Activated gamma-delta T cell (primary cell): ENCODE data around the gene LRRC74B.
A peak's percentile ranks its signal among the peaks of the same experiment; 100 is the strongest.
"Not testable (repeated sequence)": the region's sequence is repeated elsewhere in the genome, so short reads cannot be mapped to it uniquely, and the experiment has no call there.

Experiments
- DNase-seq: peaks from one replicate; lab custom pipeline; 2025; lab: John Stamatoyannopoulos, UW
- total RNA-seq, 2 donors: gene quantifications; one replicate each; lab custom pipeline; 2026; lab: John Stamatoyannopoulos, UW

LRRC74B gene
- total RNA-seq = 0 to 0.17 reads per million in 2 donors

DNA sequence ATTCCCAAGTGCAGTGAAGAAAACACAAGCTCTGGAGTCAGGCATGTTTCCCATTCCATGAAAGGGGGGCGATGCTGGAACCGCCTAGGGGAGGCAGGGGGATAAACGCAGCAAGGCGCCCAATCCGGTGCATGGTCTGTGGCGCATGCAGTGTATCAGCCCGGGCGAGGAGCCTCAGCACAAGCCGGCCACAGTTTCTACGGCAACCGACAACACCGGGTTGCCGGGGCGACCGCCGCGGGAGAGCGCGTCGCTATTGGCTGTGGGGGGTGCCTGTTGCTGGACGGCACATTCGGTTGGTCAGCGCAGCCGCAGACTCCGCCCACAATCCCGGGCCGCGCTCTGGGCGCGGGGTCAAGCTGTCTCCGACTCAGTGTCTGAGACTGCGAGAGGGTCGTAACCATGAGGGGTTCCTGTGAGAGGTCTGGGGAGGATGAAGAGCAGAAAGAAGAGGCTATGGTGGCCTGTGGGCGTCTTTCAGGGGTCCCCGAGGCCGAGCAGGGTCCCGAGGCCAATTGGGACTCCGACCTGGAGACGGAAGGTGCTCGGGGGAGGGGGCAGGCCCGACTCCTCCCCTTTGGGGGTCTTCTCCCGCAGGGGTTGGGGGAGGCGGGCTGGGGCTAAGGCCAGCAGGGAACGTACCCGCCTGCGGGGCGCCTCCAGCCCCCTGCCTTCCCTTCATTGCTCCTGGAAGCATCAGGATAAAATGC, at the start of gene LRRC74B:
TSS of gene LRRC74B (plus strand) at position 362 of the 710 bp plus-strand sequence. CDS start at position 403, 41 bp downstream.
- no peak for DNase-seq

DNA sequence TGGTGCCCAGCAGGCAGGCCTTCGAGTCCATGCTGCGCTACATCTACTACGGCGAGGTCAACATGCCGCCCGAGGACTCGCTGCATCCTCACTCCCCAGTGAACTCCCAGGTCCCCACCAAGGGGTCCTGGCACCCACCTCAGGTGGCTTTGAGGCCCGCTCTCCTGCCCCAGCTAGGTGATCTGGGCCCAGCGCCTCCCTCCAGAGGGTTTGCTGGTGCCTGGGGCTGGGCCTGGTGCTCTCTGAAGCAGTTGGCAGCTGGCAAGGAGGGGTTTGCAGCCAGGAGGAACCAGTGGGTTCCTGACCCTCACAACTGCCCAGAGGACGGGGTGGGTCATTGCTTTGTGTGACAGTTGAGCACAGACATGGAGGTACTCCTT, 49.7 kb upstream of the LRRC74B start:
- DNase-seq = no peak

DNA sequence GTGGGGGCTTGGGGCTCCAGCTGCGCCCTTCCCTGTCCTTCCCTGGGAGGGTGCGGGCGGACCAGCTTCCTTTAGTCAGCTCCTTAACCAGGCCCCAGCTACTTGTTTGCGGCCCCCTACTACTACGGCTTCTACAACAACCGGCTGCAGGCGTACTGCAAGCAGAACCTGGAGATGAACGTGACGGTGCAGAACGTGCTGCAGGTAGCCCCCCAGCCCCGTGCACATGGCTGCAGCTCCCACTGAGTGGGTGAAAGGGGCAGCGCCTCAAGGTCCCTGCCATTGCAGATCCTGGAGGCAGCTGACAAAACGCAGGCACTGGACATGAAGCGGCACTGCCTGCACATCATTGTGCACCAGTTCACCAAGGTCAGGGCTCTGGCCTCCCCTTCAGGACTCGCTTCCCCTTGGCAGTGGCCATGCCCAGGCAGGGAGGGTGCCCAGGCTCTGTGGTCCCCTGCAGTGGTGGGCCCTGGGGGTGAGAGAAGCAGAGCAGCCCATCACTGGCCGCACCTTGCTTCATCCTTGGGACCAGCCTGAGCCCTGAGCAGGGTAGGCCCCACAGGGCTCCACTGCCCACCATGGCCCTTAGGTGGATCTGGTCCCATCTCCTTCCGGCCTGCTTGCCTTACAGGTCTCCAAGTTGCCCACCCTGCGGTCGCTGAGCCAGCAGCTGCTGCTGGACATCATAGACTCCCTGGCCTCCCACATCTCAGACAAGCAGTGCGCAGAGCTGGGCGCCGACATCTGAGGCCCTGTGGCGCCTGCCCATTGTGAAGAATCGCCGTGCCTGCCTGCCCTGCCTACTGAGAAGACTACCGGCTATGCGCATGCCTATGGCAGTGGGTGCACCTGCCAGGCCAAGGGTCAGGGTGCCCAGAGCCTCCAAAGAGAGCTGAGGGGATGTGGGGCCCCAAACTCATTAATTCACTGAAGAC, 48.9 kb upstream of the LRRC74B start:
- no peak for DNase-seq

- no peak for DNase-seq
Measured at GRCh38 chr22:20997536-20998257, 48.0 kb upstream of the LRRC74B start.

DNA sequence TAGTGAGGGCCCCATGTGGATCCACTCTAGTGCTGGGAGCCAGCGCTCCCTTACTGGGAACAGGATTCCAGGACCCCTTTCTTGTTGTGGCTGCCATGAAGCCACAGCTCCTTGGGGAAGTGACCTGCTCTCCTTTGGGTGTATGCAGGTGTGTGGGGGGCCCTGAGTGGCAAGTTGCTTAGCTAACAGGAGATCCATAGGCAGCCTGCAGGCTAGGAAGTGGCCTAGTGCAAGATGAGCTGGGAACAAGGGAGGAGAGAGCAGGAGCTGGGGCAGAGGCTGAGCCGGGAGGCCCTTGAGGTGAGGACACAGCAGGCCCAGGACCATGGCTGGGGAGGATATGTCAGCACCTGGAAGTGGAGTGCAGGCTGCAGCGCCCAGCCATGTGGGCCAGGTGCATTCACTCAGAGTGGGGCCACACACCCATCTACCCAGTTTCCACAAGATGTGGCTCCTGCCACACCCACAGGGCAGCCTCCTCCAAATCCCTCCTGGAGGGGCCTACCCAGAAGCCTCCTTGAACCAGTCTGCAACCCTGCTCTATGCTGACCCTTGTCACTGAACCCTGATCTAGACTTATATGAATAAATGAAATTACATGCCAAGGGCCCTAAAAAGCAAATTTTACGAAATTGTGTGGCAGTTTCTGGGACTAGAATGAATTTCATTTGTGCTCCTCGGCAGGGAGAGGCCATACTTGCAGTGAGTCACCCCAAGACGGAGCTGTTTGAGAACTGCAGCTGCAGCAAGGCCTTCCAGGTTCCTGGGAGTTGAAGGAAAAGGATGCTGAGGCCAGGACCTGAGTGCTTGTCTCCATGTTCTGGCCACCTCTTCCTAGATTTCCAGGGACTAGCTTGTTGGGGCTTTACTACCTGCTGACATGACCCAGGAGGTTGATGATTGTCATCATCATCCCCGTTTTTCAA, 47.1 kb upstream of the LRRC74B start:
- DNase-seq = no peak

- no peak for DNase-seq
Measured at GRCh38 chr22:20999350-21000206, 46.2 kb upstream of the LRRC74B start.

DNA sequence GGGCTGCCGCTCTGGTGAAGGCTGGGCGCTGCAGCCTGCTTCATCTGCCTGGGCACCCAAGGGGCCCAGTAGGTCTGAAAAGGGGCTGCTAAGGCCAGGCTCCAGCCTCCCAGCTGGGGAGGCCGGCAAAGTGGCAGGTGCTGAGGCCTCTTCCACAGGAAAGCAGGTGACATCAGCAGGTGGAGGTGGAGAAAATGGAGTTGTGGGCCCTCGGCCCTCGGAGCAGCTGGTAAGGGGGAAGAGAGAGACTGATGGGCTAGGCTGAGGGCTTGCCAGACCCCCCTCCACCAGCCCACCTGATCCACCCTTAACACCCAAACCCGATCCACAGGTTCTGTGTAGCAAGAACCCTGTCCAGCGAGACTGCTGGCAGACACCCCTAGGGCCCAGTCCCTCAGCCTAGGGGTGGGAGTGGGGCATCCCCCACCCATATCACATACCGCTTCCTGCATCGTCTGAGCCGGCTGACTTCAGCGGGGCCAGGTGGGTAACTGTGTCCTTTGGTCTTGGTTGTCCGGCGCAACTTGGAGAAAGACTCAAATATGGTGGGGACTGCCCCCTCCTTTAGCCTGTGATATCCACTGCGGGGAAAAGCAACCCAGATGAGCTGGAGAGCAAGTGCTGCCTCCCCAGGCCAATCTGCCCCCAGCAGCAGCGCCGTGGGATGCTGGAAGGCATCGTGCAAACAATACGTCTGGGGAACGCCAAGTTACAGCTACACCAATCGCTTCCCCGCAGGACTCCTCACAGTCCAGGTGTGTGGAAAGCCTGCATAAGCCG, 45.3 kb upstream of the LRRC74B start:
- no peak for DNase-seq

GRCh38 chr22:21000987-21001600, 44.7 kb upstream of the LRRC74B start:
- DNase-seq = no peak

DNA sequence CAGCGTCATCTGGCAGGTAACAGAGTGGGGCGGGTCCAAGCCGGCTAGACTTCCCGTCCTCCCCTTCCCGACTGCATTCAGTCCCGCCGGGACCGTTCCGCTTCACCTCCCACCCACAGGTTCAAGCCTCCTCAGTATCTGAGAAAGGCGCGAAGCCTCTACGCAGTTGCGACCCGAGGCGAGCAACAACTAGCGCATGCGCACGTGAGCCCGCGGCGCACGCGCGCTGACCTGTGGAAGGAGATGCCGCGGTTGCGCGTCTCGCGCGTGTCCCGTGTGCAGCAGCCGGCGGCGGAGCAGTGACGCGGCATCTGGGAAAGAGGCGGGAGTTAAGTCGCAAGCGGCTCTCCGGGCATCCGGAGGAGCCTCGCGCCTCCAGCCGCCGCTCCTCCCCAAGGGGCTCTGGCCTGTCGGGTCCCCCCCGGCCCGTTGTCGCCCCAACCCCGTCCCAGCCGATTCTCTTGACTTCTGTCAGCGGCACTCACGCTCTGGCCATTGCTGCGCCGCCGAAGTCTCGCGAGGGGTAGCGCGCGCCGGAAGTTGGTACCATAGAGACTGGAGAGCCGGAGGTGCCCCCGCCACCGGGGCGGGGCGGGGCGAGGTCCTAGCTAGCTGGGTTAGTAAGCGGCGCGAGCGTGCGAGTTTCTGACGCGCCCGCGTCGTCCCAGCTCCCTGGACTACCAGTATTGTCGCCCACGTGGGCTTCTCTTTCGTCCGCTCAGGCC, 44.0 kb upstream of the LRRC74B start, which contains the start of gene THAP7:
TSS of gene THAP7 (minus strand) at position 518 of the 725 bp plus-strand sequence. CDS start at position 311, 207 bp downstream.
- peak; percentile 95 for DNase-seq

DNA sequence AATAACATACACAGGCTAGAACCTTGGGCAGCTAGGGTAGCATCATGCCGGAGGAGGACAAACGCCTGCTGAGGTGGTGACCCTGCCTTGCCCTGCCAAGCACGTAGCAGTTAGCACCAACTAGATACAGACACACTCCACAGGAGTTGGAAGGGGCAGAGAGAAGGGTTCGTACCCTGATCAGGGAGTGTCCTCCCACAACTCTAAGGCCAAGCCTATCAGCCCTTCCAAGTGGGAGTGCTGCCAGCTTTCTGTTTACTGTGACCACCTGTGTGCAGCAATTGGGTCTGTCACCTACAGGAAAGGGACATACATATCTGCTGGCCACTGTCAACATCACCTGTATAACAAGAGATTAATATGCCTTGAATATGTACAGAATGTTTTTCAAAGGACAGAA, 42.0 kb upstream of the LRRC74B start:
- no peak for DNase-seq

DNA sequence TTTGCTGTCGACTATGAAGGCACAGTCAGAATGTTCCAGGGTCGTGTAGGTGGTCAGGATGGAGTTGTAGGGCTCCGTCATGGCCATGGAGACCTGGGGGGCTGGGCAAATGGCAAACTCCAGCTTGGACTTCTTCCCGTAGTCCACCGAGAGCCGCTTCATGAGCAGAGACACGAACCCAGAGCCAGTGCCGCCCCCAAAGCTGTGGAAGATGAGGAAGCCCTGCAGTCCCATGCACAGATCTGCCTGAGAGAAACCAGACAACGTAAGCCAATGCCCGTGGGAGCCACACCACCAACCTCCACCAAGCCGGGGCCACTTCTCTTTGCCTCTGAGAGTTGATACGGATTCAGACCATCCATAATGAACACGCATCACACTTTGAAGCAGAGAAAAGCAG, 36.5 kb upstream of the LRRC74B start:
- DNase-seq = not testable (repeated sequence)

DNA sequence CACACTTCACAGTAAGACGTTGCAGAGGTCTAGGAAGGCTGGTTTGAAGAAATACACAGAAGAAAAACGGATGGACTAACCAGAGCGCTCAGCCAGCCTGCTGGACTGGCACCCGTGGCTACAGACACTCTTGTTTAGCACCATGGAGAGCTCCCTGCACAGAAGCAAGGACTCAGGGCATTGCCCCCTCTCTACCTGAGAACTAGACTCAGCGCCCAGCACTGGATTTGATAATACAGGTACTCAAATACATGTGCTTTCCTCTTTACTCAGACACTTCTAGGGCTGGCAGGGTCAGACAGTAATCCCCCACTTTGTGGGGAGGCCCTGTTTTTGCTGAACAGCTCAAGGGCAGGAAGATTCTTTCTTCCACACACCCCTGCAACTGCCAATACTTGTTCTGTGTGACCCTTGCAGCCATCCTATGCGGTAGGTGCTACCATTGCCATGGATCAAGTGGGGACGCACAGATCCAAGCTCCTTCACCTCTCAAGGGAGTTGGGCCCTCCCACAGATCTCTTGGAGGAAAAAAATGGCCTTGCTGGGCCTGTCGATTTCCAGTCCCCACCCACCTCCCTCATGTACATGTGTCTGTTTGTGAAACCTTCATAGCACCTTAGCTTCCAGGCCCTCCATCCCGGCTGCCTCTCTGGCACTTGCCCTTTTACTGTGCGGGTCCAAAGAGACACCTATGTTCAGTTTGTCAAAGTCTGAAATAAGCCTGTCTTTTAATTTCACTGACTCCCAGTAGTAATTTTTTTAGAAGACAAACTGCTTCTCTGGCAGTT, 35.9 kb upstream of the LRRC74B start:
- no peak for DNase-seq

- no peak for DNase-seq
Measured at GRCh38 chr22:21010426-21011113, 35.2 kb upstream of the LRRC74B start.

GRCh38 chr22:21012446-21013407, 33.0 kb upstream of the LRRC74B start:
- DNase-seq = no peak

DNA sequence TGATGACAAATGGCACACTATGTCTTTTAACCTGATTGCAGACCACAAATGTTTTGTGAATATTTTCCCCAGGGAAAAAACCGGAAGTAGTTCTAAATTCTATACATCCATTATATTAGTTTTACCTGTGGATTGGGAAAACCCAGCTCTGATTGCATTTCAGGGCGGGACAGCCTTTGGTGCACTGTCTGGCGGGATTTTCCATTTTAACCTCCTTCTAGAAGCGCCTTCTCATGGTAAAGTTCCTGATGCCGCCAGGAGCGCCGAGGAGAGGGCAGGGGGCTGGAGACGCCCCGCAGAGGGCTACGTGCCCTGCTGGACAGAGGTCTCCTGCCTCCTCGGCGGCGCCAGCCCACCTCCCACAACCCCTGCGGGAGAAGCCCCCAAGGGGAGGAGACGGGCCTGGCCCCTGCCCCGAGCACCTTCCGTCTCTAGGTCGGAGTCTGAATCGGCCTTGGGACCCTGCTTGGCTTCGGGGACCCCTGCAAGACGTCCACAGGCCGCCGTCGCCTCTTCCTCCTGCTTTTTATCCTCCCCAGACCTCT, 32.0 kb upstream of the LRRC74B start:
- DNase-seq = no peak
